B cell (primary cell): Measurements from ENCODE around the gene GGTA1. TPM values are rescaled to one million over a fixed set of nuclear protein-coding genes. Genes with fewer than 3 reads are reported as not detected.

ENCODE experiments used
- ATAC-seq: fragments of 200-7000 bp; cut with Tn5 transposase; one replicate; pipeline ENCODE4 v1.10.0; 2021; ENCODE audit warnings: low read depth, mild to moderate bottlenecking, moderate number of reproducible peaks, moderate library complexity
- CTCF ChIA-PET: fragments of 350-600 bp; sonication (Branson Sonifier 250); formaldehyde crosslinking; loops from one replicate; lab custom pipeline; 2021; ENCODE audit warnings: antibody characterized with exemption, inconsistent platforms; lab: Charles Lee
- POLR2A ChIA-PET: fragments of 350-600 bp; sonication (Branson Sonifier 250); formaldehyde crosslinking; loops from one replicate; lab custom pipeline; 2021; ENCODE audit warnings: antibody characterized with exemption; lab: Charles Lee
- DNase-seq: peaks from one replicate; pipeline ENCODE4 v3.0.0; 2013
- H2AFZ ChIP-seq: 2 replicates; pipeline ENCODE4 v1.6.1; 2012; ENCODE audit warnings: mild to moderate bottlenecking, low read depth, low read length; ENCODE audit not compliant: insufficient read depth, poor library complexity, severe bottlenecking
- H3K27ac ChIP-seq, 2 donors: 1 replicate in 1 of 2; 2 replicates in 1 of 2; pipeline ENCODE4 v1.5.1; 2012 to 2013; ENCODE audit warnings: low read length in 2 of 2, mild to moderate bottlenecking in 2 of 2, moderate library complexity in 1 of 2
- H3K27me3 ChIP-seq, 4 experiments: fragments of 200-600 bp in 1 of 4; sonication (generic) in 1 of 4; replicated peaks in 1 of 4; 1 replicate in 2 of 4; 2 replicates in 2 of 4; pipeline versions ENCODE4 v1.6.1 to v1.7.0; 2013 to 2016; ENCODE audit warnings: low read length in 3 of 4, mild to moderate bottlenecking in 2 of 4, mixed read lengths in 1 of 4, moderate library complexity in 1 of 4; ENCODE audit not compliant: insufficient read depth in 4 of 4, control insufficient read depth in 3 of 4; ENCODE audit errors: control extremely low read depth in 1 of 4
- H3K36me3 ChIP-seq, 2 experiments: replicated peaks in 1 of 2; 1 replicate in 1 of 2; 2 replicates in 1 of 2; pipeline versions ENCODE4 v1.6.1 to v1.7.1; 2013; ENCODE audit warnings: low read length in 1 of 2; ENCODE audit not compliant: insufficient read depth in 2 of 2, control insufficient read depth in 1 of 2; ENCODE audit errors: control extremely low read depth in 1 of 2, extremely low read depth in 1 of 2
- H3K4me1 ChIP-seq, 2 donors: fragments of 200-600 bp in 1 of 2; sonication (generic) in 1 of 2; 1 replicate in 1 of 2; 2 replicates in 1 of 2; pipeline versions ENCODE4 v1.5.1 to v1.6.1; 2013 to 2017; ENCODE audit warnings: low read length in 2 of 2; ENCODE audit not compliant: control insufficient read depth in 2 of 2, insufficient read depth in 2 of 2
- H3K4me2 ChIP-seq: replicated peaks from 2 replicates; pipeline ENCODE3; 2012; ENCODE audit warnings: mild to moderate bottlenecking, low read depth, low read length; ENCODE audit not compliant: poor library complexity, severe bottlenecking
- H3K4me3 ChIP-seq, 5 experiments: fragments of 200-600 bp in 1 of 5; sonication (generic) in 1 of 5; 1 replicate in 3 of 5; 2 replicates in 2 of 5; pipeline versions ENCODE4 v1.5.1 to v1.7.0; 2011 to 2016; ENCODE audit warnings: low read length in 4 of 5, mild to moderate bottlenecking in 4 of 5, low read depth in 2 of 5, control low read depth in 1 of 5, moderate library complexity in 1 of 5; ENCODE audit not compliant: insufficient read depth in 1 of 5; ENCODE audit errors: control extremely low read depth in 1 of 5, extremely low read depth in 1 of 5
- H3K79me2 ChIP-seq: fragments of 200-600 bp; sonication (generic); one replicate; pipeline ENCODE4 v1.6.0; 2016; ENCODE audit warnings: low read length; ENCODE audit not compliant: control insufficient read depth, insufficient read depth
- H3K9ac ChIP-seq: fragments of 200-600 bp; sonication (generic); 2 replicates; pipeline ENCODE4 v1.6.1; 2017; ENCODE audit warnings: mild to moderate bottlenecking, low read length, moderate library complexity
- H3K9me3 ChIP-seq, 3 donors: one replicate each; pipeline versions ENCODE4 v1.6.1 to v1.7.1; 2013; ENCODE audit warnings: low read length in 2 of 3; ENCODE audit not compliant: control insufficient read depth in 2 of 3, insufficient read depth in 1 of 3; ENCODE audit errors: control extremely low read depth in 1 of 3
- H4K20me1 ChIP-seq: 2 replicates; pipeline ENCODE4 v1.6.0; 2012; ENCODE audit warnings: mild to moderate bottlenecking, low read length; ENCODE audit not compliant: insufficient read depth, control insufficient read depth, poor library complexity, severe bottlenecking
- H3K27ac Mint-ChIP-seq: one replicate; pipeline ENCODE4 v1.8.0; 2021; ENCODE audit warnings: mixed read lengths
- H3K27me3 Mint-ChIP-seq: one replicate; pipeline ENCODE4 v1.8.0; 2021; ENCODE audit warnings: mixed read lengths
- H3K4me1 Mint-ChIP-seq: one replicate; pipeline ENCODE4 v1.8.0; 2021; ENCODE audit warnings: mixed read lengths
- H3K4me3 Mint-ChIP-seq: one replicate; pipeline ENCODE4 v1.8.0; 2021; ENCODE audit warnings: mixed read lengths
- H3K9me3 Mint-ChIP-seq: one replicate; pipeline ENCODE4 v1.8.0; 2022; ENCODE audit warnings: mixed read lengths; ENCODE audit not compliant: insufficient read depth
- CTCF ChIP-seq: fragments of 200-600 bp; IDR thresholded peaks from one replicate; pipeline ENCODE4 v1.8.0; 2022; ENCODE audit warnings: antibody characterized with exemption, mild to moderate bottlenecking
- EZH2 ChIP-seq: IDR thresholded peaks from 2 replicates; pipeline ENCODE4 v1.6.1; 2012; ENCODE audit warnings: borderline replicate concordance, low read depth, mild to moderate bottlenecking, moderate library complexity, low read length; ENCODE audit not compliant: insufficient read depth, poor library complexity, severe bottlenecking
- WGBS: methylation state at CpG from one replicate; pipeline ENCODE4 v1.1.5; 2013; ENCODE audit warnings: missing lambda C conversion rate; ENCODE audit not compliant: insufficient coverage; 5-methylcytosine and 5-hydroxymethylcytosine counted together
- intact Hi-C: fragments of 100-400 bp; cut with micrococcal nuclease; formaldehyde crosslinking; loops from one replicate; pipeline ENCODE4 v1.10.0; 2022
- polyA plus RNA-seq: library from polyadenylated mRNA; depleted of rRNA; stranded (reverse); fragments of >200 nt; gene quantifications from 2 replicates; pipeline ENCODE4 v1.2.3, GENCODE V29; 2012
- total RNA-seq, 2 donors: library from RNA; stranded (reverse); fragments of 120-200 nt in 1 of 2; gene quantifications; 1 replicate in 1 of 2; 2 replicates in 1 of 2; pipeline versions ENCODE4 v1.2.3 to v1.2.4, GENCODE V29; 2013 to 2022

Gene GGTA1
- total and polyA plus RNA-seq, 2 donors (not counting 1 experiment from before 2014, with no cell fraction given) = not detected

GRCh38 chr9:121499177-121499426 lies 542 bp downstream of the GGTA1 start:
- Histone ChIP-seq H4K20me1 (no peaks in the 10 kb centered on the region), H3K79me2 (no peaks in the 10 kb centered on the region), H2AFZ (peak overlapping the region; percentile 59), H3K36me3 (no peaks in the 10 kb centered on the region), H3K4me3 (peak overlapping the region; percentile 29 to 58 (median 45)), H3K9ac (peak overlapping the region; percentile 63), H3K4me1 (peaks cover 32 to 33% of the 10 kb centered on the region in 2 donors), H3K27ac (no peak overlapping the region), H3K9me3 (peaks cover 0 to 4% (median 2%) of the 10 kb centered on the region in 3 donors), H3K27me3 (peaks cover 0 to 37% (median 19%) of the 10 kb centered on the region in 4 experiments), H3K4me2 (peak overlapping the region; percentile 92)
- TF ChIP-seq CTCF = no peak
- ATAC-seq = no peak
- Mint-ChIP-seq H3K9me3 (peaks cover 4% of the 10 kb centered on the region), H3K27me3 (peaks cover 46% of the 10 kb centered on the region), H3K27ac (peak overlapping the region; percentile 59), H3K4me1 (peaks cover 39% of the 10 kb centered on the region), H3K4me3 (peak overlapping the region; percentile 85)
- intact Hi-C loops = no loop called here
- DNase-seq = no peak
- CTCF ChIA-PET = interaction anchor here (1.0 kb wide), 1 partner anchor 8 kb away, joined by 4 read pairs; no protein-coding TSS in a partner anchor
- WGBS = 1% methylated on average over 8 of the region's 8 CpGs
- POLR2A ChIA-PET = interaction anchor here (0.7 kb wide), 1 partner anchor 47 kb away, joined by 4 read pairs; no protein-coding TSS in a partner anchor

- DNase-seq = peak; percentile 39
- Histone ChIP-seq H3K9me3 (peaks cover 0 to 4% (median 2%) of the 10 kb centered on the region in 3 donors), H3K27ac (no peak overlapping the region), H4K20me1 (no peaks in the 10 kb centered on the region), H3K36me3 (no peaks in the 10 kb centered on the region), H3K27me3 (peaks cover 0 to 37% (median 18%) of the 10 kb centered on the region in 4 experiments), H2AFZ (peak overlapping the region; percentile 59), H3K9ac (peak overlapping the region; percentile 63), H3K4me1 (peaks cover 35 to 36% of the 10 kb centered on the region in 2 donors), H3K79me2 (no peaks in the 10 kb centered on the region), H3K4me2 (peak overlapping the region; percentile 92), H3K4me3 (peak overlapping the region; percentile 29 to 58 (median 45))
- Mint-ChIP-seq H3K27ac (no peak overlapping the region), H3K4me3 (peak overlapping the region; percentile 85), H3K9me3 (peaks cover 4% of the 10 kb centered on the region), H3K4me1 (peaks cover 42% of the 10 kb centered on the region), H3K27me3 (peaks cover 44% of the 10 kb centered on the region)
- under 1% methylated on average over 20 of the region's 29 CpGs for WGBS
- ATAC-seq = no peak
- TF ChIP-seq EZH2 (no peak), CTCF (peak; percentile 47)
- ChIA-PET POLR2A (interaction anchor here (0.7 kb wide), 1 partner anchor 48 kb away, joined by 4 read pairs; no protein-coding TSS in a partner anchor), CTCF (interaction anchor here (1.0 to 1.4 kb wide), 4 partner anchors 9 to 99 kb away, joined by 3 to 7 read pairs (median 4); no protein-coding TSS in a partner anchor)
- intact Hi-C loops = loop anchor here (1.0 kb wide), 1 partner anchor 35 kb away; no protein-coding TSS in a partner anchor
These were observed 1.0 kb downstream of the GGTA1 start for GRCh38 chr9:121498487-121499176.
